Limb (tissue), 2 donors: Measurements from ENCODE around the gene GMDS.
A peak's percentile ranks its signal among the peaks of the same experiment; 100 is the strongest.

Source experiments
- DNase-seq, 2 donors: peaks; one replicate each; pipeline ENCODE4 v3.0.0-alpha.2; 2016; ENCODE audit errors: extremely low spot score in 2 of 2

Gene GMDS

DNA sequence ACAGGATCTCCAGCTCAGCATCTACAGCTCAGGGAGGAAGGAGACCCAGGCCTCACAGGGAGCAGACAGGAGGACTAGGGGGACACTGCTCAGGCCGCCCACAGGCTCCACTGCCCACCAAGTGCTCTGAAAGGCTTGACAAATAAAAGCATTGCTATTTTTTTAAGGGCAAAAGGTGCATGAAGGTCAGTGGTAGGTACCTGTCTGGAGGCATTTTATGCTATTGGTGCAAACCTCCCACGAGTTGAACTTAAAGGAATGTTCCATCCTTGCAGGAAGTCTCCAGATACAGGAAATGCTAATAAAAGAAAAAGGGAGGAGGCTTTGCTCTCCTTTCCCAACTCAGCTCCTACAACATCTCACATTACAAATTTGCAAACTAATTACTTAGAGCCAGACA is 407.6 kb downstream of the GMDS start:
- DNase-seq = no peak

- no peak for DNase-seq
Observed at GRCh38 chr6:1836690-1837089, 408.7 kb downstream of the GMDS start.

DNA sequence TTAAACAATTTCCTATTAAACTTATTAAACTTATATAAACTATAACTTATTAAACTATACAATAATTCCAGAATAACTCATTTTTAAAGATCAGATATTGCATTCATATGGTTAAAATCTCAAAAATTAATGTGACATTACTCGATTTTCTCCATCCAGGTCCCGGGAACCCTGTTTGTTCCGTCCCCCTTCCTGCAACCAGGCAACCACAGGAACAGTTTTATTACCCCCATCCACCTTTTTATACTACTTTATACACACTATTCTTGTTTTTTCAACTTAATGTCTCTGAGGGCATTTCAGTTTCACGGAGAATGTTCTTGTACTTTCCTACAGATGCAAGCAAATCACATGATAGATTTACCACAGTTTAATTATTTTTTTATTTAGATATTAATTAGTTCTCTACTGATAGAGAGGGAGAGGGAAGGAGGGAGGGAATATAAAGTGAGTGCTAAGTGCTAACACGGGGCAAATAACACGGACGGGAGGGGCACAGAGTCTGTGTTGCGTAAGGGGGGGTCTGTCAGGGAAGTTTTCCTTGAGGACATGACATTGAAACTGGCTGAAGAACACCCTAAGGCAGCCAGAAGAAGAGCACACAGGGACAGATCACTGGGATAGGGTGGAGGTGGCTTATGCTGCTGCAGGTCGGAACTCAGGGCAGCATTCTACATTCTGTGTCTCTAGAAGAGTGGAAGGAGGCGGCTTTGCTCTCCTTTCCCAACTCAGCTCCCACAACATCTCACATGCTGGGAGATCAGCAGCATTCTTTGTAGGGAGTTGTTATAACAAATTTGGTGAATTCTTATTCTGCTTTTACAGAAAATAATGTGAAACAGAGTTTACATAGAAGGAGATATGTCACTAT is 410.5 kb downstream of the GMDS start:
- no peak for DNase-seq

DNA sequence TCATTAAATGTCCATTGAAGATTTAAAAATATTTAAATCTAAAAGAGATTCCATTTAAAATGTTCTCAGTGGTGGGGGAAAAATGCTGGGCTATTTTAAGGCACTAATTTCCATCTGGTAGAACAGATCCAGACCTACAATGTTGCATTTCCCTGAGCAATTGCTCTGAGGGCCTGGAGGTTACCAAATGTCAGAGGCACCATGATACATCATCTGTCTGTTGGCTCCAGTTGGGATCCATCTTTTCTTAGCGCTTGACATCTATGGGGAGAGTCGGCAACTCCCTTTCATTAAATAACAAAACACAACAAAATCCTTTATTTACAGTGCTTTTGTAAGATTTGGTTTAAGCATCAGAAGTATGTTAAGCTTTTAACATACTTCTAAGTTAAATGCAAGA is 411.2 kb downstream of the GMDS start:
- no peak for DNase-seq

DNA sequence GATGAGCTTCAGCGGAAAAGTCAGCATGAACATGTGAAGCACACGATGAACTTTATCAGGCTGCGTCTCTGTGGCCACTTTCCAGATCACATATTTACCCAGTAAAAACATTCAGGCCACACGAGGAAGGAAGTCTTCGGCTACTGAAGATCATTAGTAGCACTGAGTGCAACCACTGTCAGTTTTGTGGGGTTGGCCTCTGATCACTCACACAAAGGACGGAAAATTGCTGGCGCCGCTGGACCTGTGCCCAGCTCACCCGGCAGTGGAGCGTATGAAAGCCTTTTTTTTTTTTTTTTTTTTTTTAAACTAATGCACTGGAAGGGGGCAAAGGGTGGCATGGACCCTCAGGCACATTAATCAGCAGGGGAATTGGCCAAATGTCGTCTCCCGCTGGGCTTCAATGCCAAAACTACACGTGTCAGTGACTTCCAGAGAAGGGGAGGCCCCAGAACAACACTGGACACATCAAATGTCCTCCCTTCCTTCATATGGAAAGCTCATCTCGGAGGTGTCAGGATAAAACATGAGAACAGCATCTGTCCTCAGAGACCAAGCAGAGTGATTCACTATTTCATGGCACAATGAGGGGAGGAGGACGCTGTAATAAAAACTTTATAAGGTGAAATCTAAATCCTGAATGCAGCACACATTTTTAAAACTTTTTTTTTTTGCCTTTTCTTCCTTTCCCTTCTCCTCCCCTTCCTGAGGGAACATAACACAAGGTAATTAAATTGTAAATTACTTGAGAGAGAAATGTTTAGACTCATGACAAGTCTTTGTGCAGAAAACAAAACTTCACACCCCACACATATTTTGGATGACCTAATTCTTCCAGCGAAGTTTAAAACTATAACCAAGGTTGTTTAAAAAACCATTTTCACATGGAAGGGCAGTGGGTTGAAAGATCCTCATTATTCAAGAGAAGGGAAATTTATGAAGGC is 412.3 kb downstream of the GMDS start:
- peak; percentile 47 to 66 for DNase-seq

GRCh38 chr6:1832358-1832757 is 413.0 kb downstream of the GMDS start:
- no peak for DNase-seq

DNA sequence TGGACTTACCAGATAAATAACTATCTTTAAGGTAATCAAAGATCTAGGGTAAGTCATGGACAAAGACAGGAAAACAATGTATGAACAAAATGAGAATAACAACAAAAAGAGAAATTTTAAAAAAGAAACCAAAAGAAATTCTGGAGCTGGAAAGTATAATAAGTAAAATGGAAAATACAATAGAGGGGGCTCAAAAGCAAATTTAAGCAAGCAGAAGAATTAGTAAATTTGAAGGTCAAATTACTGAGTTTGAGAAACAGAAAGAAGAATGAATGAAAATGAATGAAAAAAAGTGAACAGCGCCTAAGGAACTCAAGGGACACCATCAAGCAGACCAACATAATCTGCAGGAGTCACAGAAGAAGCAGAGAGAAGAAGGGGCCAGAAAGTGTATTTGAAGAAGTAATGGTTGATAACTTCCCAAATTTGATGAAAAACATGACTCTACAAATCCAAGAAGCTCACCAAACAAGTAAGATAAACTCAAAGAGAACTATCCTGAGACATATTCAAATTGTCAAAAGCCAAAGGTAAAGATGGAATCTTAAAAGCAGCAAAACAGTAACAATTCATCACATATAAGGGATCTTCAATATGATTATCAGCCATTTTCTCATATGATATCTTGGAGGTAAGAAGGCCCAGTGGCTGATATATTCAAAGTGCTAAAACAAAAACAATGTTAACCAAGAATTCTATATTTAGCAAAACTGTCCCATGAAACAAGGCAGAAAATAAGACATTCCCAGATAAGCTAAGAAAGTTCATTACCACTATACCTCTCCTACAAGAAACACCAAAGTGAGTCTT is 417.2 kb downstream of the GMDS start:
- DNase-seq = no peak

DNA sequence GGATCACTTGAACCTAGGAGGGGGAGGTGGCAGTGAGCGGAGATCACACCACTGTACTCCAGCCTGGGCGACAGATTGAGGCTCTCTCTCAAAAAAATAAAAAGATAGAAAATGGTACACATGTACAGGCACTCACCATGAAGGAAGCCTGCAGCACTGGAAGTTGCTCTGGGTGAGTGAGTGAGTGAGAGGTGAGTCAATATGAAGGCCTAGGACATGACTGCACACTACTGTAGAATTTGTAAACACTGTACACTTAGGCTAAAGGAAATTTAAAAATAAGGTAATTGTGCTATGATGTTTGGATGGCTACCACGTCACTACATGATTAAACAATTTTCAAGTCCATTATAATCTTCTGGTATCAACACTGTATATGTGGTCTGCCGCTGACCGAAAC is 419.5 kb downstream of the GMDS start:
- no peak for DNase-seq

DNA sequence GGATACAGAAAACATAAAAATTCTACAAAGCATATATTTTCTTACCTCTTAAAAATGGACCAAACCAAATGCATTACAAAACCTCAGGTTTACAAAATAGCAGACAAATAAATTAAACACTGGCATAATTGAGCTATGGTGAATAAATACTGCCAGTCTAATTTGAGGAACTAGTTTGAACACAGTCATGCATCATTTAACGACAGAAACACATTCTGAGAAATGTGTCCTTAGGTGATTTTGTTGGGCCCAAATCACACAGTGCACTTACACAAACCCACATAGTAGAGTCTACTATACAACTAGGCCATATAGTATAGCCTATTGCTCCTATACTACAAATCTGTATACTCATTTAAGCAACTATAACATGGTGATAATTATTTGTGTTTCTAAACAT is 420.1 kb downstream of the GMDS start:
- DNase-seq = no peak

DNA sequence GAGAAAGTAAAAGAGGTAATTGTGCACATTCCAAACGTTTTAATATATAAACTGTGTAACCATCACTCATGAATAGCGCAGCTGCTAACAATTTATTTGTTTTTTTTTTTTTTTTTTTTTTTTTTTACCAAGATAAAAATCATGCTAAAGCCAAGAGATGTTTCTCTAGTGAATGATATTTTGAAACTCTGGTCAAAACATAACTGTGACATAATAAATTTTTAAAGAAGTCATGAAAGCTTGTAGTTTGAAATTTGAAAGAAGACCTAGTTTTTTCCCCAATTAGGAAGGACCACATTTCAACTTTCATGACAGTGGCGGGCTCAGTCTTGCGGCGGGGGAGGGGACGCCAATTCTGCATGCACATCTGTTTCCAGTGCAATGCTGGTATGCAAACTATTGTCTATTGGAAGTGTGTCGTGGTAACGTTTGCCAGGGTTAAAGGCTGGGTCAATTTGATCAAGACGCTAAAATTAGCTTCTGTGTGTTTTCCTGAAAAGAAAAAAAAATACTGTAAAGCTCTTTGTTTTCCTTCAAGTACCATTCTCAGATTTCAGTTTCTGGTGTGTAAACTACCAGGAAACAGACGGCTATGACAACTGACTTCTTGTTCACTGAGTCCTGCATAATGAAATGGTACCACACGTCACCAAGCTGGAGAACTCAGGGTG is 423.8 kb downstream of the GMDS start:
- DNase-seq = peak in 1 of 2 donors; percentile 69

DNA sequence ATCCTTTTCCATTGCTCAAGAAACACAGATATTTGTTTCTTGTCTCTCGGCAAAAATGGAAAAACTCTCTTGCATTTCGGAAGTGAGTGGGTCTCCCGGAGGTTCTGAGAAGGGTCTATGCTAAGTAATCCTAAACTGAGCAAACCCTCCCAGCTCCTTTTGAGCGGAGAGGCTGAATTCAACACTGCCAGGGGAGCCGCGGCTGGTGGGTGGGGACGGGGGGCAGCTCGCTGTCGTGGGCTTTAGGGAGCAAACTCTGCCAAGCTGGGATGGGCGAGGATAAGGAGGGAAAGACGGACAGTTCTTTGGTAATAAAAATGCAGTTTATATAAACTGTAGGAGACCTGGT is 424.3 kb downstream of the GMDS start:
- DNase-seq = no peak

DNA sequence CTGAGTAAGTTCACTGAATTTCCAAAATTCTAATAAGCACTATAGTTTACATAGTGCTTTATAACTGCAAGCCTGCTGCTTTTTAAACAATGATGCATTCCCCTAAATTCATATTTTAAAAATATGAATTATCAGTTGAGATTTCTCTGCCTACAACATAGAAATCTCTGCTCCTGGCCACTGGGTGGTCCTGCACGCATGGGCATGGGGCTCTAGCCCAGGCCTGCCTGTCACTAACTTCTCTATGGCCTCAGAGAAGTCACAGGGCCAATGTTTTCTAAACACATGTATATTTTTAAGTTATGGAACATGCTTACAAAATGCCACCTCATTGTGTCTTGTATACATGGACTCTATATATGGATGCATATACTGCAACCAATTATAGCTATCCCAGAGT is 424.7 kb downstream of the GMDS start:
- DNase-seq = no peak

DNA sequence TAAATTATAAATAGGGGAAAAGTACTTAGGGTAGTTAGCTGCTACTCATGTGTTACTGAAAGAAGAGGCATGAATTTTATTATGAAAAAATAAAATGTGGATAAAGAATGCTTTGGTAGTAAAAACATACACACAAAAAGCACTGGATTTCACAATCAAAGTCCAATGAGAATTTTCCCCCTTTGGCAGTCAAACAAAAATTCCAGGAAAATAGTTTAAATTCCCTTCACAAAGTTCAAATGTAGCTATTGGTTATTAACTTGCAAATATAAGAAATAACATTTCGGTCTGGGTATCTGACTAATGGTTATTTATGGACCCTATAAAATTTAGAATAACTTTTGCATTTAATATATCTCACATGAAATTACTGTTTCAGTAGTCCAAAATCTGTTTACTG is 425.2 kb downstream of the GMDS start:
- peak in 1 of 2 donors; percentile 38 for DNase-seq

DNA sequence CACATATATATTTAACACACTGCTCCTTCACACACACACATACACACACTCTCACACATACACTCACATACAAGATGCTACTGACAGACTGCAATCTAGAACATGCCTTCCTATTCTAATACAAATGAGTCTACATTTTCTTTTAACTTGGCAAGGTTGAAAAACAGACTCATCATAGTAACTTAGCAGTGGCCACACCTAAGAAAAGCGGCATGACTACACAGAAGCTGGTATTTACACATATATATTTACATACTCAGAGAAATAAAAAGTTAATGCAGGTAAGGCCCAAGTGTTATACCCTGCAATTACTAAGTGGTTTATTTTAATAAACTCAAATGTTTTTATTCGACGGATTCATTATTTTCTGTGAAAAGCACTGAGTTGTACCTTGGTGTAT is 426.4 kb downstream of the GMDS start:
- no peak for DNase-seq

GRCh38 chr6:1817033-1817761 is 428.2 kb downstream of the GMDS start:
- DNase-seq = no peak

DNA sequence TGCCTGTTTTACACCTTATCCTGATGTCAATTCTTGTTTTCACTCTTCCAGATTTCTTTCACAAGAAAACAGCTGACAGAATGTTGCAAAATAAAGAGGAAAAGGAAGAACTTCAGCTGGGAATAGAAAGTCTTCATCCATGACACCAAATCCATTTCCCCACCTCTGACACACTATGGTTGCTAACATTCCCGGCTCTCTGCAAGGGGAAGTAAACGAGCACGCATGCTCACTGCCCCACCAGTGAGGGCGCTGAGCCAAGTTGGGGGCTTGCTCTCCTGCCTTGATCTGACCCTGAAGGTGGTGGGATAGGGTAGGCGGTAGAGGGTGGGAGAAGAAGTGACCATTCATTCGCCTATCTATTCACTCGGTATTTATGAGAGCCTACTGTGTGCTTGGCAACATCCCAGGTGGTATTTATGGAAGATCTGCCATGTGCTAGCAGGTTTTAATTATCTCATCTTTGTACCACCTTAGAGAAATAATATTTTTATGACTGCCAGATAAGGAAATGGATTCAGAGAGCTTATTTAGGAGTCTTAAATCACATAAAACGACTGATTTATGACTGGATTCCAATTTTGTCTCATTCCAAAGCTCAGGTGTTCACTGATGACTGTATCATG is 429.5 kb downstream of the GMDS start:
- no peak for DNase-seq

GRCh38 chr6:1814279-1814678 is 431.1 kb downstream of the GMDS start:
- no peak for DNase-seq

DNA sequence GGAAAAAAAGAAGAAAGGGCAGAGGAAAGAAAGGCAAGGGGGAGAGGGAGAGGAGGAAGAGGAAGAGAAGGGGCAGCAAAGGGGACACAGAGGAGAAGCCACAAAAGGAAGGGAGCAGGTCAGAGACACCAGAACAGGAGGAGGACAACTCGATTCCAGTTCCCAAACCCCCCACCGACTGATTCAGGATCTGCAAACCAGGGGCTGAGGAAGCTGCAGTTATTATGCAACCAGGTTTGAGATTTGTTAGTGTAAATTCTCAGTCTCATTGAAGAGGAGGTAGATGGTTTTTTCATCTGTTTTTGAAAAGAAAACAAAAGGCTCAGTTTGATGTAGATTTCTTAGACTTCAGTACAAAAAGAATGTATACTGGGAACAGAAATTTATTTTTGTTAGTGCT is 432.9 kb downstream of the GMDS start:
- no peak for DNase-seq

DNA sequence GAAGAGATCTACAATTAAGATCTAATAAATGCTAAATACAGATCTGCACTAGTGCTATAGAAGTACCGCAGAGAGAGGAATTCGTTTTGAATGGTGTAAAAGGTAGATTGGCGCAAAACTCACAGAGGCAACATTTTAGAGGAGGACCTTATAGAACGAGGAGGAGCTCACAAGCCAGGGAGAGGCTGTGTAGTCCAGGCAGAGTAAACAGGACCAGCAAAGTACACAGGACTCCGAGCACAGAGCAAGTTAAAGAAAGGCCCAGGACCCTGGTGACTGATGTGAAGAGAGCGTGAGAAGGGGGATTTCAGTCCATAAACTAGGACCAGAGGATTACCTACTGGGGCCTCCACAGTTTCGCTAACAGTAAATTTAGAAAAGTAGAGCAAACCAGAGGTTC is 433.4 kb downstream of the GMDS start:
- no peak for DNase-seq

- DNase-seq = no peak
Observed at GRCh38 chr6:1810880-1811279, 434.5 kb downstream of the GMDS start.
